ENCODE results near the gene CATSPERE. TPM values are rescaled to one million over a fixed set of nuclear protein-coding genes. Genes with fewer than 3 reads are reported as not detected.
"Not testable (repeated sequence)": the region's sequence is repeated elsewhere in the genome, so short reads cannot be mapped to it uniquely, and the experiment has no call there.

The CATSPERE gene
- total RNA-seq, 4 donors from 2014 or later, result 0.98 to 3.1 (median 1.3) TPM

DNA sequence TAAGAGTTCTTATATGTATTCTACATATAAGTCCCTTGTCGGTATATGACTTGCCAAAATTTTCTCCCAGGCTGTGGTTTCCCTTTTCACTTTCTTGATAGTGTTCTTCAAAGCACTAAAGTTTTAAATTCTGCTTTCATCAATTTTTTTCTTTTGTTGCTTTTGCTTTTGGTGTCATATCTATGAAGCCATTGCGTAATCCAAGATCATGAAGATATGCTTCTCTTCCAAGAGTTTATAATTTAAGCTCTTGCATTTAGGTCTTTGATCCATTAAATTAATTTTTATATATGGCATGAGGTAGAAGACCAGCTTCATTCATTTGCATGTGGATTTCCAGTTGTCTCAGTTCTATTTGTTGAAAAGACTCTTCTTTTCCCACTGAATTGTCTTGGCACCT lies 214.1 kb downstream of the CATSPERE start:
- H3K36me3 ChIP-seq, result no peaks in the 10 kb centered on the region
- H3K4me3 ChIP-seq, result no peak overlapping the region
- H3K27me3 ChIP-seq, result no peaks in the 10 kb centered on the region
- TF ChIP-seq EP300 (IDR thresholded peaks at IDR 0.05), result no peak
- H3K9me3 ChIP-seq, result no peaks in the 10 kb centered on the region
- no peak for DNase-seq (ENCODE audit: low spot score in 2 of 2)
- H3K4me1 ChIP-seq, result peaks cover 0 to 21% (median 2%) of the 10 kb centered on the region in 4 donors
- WGBS, 2 donors, result 96 to 98% methylated on average over 2 of the region's 2 CpGs
- no peak overlapping the region for H3K27ac ChIP-seq

DNA sequence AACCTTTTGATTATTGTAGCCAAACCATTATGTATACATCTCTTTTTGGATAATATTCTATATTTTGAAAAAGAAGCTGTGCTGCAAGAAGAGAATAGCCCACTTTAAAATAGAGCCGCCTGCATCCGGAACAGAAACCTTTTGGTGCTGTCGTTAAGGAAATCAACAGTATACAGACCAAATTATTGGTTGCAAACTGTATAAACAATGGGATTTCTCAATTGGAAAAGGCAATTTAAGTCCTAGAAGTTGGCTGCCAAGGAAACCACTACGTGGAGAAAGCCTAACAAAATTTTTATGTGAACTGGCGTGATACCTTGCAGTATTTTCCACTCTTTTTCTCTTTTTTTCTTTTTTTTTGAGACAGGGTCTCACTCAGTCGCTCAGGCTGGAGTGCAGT lies 217.6 kb downstream of the CATSPERE start:
- H3K36me3 ChIP-seq, result peaks cover 0 to 6% (median 0%) of the 10 kb centered on the region in 3 donors
- no peaks in the 10 kb centered on the region for H3K9me3 ChIP-seq
- TF ChIP-seq POLR2A (IDR thresholded peaks at IDR 0.05), result no peak
- TF ChIP-seq, protein P1, sequence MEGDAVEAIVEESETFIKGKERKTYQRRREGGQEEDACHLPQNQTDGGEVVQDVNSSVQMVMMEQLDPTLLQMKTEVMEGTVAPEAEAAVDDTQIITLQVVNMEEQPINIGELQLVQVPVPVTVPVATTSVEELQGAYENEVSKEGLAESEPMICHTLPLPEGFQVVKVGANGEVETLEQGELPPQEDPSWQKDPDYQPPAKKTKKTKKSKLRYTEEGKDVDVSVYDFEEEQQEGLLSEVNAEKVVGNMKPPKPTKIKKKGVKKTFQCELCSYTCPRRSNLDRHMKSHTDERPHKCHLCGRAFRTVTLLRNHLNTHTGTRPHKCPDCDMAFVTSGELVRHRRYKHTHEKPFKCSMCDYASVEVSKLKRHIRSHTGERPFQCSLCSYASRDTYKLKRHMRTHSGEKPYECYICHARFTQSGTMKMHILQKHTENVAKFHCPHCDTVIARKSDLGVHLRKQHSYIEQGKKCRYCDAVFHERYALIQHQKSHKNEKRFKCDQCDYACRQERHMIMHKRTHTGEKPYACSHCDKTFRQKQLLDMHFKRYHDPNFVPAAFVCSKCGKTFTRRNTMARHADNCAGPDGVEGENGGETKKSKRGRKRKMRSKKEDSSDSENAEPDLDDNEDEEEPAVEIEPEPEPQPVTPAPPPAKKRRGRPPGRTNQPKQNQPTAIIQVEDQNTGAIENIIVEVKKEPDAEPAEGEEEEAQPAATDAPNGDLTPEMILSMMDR (IDR thresholded peaks at IDR 0.05), result no peak
- WGBS, 2 donors, result 56 to 66% methylated on average over 6 of the region's 6 CpGs
- no peaks in the 10 kb centered on the region for H3K27me3 ChIP-seq
- H3K4me1 ChIP-seq, result peaks cover 0 to 12% (median 0%) of the 10 kb centered on the region in 4 donors
- H3K4me3 ChIP-seq, result no peak overlapping the region
- no peak overlapping the region for H3K27ac ChIP-seq
- DNase-seq (ENCODE audit: low spot score in 2 of 2), result no peak

DNA sequence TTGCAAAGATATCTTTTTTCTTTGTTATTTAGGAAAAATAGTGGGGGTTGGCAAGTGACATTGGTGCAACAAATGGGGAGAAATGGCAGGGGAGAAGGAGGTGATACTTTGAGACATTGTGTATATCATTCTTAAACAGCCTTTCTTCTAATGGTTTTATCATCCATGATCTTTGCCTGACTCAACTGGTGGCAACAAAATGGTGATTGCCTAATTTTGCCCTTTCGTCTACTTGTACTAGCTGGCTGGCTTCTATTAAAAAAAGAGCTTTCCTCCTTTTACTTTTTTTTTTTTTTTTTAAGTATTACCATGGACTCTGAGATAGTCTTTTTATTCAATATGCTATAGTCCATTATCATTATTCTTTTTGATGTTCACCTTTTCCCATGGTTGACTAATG lies 219.6 kb downstream of the CATSPERE start:
- WGBS, 2 donors, result 91% methylated on average over 1 of the region's 1 CpG
- peaks cover 0 to 11% (median 0%) of the 10 kb centered on the region in 4 donors for H3K4me1 ChIP-seq

DNA sequence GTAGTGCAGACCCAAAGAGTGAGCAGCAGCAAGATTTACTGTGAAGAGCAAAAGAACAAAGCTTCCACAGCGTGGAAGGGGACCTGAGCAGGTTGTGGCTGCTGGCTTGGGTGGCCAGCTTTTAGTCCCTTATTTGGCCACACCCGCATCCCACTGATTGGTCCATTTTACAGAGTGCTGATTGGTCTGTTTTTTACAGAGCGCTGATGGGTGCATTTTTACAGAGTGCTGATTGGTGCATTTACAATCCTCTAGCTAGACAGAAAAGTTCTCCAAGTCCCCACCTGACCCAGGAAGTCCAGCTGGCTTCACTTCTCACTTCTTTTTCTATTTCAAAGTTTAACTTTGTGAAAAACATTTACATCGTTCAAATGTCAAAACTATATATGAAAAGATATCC lies 221.0 kb downstream of the CATSPERE start:
- not testable (repeated sequence) for H3K27me3 ChIP-seq; H3K27ac ChIP-seq; H3K4me3 ChIP-seq; H3K36me3 ChIP-seq; DNase-seq (ENCODE audit: low spot score in 2 of 2); H3K9me3 ChIP-seq
- WGBS, 2 donors, result 95 to 98% methylated on average over 4 of the region's 4 CpGs
- H3K4me1 ChIP-seq, result peaks cover 0 to 11% (median 0%) of the 10 kb centered on the region in 4 donors

More for the DNA sequence above, 219.6 kb downstream of the CATSPERE start:
- H3K27me3 ChIP-seq, result no peaks in the 10 kb centered on the region
- TF ChIP-seq EP300 (IDR thresholded peaks at IDR 0.05) (no peak), POLR2A (IDR thresholded peaks at IDR 0.05) (no peak)
- TF ChIP-seq, protein P1 (IDR thresholded peaks at IDR 0.05), result no peak
- H3K9me3 ChIP-seq, result no peaks in the 10 kb centered on the region
- no peak for DNase-seq (ENCODE audit: low spot score in 2 of 2)
- H3K27ac ChIP-seq, result no peak overlapping the region
- no peak overlapping the region for H3K4me3 ChIP-seq
- peaks cover 0 to 6% (median 0%) of the 10 kb centered on the region in 3 donors for H3K36me3 ChIP-seq

Small RNA genes lying within 50 kb of the gene (small RNA-seq; reads per million reads assigned to genes)
- not detected for gene CYCSP5

Other genes starting within 250 kb of the CATSPERE start
- 10 to 100 TPM; 23.4 to 46.1 (median 32.5) TPM for gene ADSS2, start 9.4 kb upstream of the CATSPERE start, total RNA-seq
- 10 to 100 TPM; 18.8 to 25.5 (median 23.1) TPM for gene DESI2, start 191.9 kb downstream of the CATSPERE start, total RNA-seq